ENCODE results near the gene GNA12. TPM values are rescaled to one million over a fixed set of nuclear protein-coding genes. Genes with fewer than 3 reads are reported as not detected.

The GNA12 gene
- total RNA-seq, 4 donors from 2014 or later = 23.3 to 30.5 (median 28.7) TPM

DNA sequence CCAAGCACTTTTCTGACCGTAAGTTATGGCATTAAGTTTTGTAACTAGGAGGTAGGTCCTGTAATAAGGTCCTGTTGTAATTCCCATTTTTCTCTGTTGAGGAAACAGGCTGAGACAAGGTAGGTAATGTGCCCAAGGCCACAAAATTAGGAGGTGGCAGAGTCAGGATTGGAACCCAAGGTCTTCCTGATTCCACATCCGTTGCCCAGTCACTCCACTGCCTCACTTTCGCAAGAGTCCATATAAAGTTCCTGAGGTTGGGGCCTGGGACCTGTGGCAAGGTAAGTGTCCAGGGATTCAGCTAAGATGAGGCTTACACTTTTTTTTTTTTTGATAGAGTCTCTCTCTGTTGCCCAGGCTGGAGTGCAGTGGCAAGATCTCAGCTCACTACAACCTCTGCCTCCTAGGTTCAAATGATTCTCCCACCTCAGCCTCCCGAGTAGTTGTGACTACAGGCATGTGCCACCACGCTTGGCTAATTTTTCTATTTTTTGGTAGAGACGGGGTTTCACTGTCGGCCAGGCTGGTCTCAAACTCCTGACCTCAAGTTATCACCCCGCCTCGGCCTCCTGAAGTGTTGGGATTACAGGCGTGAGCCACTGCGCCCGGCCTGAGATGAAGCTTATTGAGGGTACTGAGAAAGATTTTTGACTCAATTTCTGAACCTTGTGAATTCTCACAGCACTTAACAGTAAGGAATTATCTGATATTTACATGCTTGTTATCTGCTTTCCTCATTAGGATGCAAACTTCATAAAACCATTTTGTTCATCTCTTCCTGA is 20.3 kb upstream of the GNA12 start:
- TF ChIP-seq, protein P1, sequence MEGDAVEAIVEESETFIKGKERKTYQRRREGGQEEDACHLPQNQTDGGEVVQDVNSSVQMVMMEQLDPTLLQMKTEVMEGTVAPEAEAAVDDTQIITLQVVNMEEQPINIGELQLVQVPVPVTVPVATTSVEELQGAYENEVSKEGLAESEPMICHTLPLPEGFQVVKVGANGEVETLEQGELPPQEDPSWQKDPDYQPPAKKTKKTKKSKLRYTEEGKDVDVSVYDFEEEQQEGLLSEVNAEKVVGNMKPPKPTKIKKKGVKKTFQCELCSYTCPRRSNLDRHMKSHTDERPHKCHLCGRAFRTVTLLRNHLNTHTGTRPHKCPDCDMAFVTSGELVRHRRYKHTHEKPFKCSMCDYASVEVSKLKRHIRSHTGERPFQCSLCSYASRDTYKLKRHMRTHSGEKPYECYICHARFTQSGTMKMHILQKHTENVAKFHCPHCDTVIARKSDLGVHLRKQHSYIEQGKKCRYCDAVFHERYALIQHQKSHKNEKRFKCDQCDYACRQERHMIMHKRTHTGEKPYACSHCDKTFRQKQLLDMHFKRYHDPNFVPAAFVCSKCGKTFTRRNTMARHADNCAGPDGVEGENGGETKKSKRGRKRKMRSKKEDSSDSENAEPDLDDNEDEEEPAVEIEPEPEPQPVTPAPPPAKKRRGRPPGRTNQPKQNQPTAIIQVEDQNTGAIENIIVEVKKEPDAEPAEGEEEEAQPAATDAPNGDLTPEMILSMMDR (IDR thresholded peaks at IDR 0.05; ENCODE audit: low read depth) = no peak

DNA sequence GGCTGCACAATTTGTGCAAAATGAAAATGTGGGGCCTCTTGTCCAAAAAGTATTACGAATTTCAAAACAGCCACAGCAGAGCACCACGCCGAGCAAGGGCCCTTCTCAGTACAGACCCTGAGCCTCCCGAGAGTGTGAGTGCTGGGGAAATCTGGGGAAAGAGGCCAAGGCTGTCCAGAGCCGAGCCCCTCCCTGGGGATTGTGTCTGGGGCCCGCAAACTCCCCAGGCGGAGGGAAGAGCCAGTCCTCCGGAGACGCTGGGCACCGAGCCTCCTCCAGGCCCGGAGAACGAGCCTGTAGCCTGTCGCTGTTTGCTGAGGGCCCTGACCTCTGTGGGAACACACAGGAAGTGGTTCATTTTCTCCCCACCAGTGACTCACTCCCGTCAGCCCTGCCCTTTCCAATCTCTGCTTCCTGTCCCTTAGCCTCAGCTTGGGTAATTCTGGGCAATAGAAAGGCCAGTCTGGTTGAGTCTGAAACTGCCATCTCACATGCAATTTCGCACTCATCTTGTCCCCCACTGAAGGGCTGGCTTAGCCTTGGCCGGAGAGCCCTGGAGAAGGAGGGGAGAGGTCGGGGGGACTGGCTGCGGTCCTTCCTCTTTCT is 19.5 kb upstream of the GNA12 start:
- TF ChIP-seq, protein P1 (IDR thresholded peaks at IDR 0.05; ENCODE audit: low read depth) = no peak

- TF ChIP-seq, protein P1 (IDR thresholded peaks at IDR 0.05; ENCODE audit: low read depth) = no peak
These were observed 18.8 kb upstream of the GNA12 start for GRCh38 chr7:2862831-2863361.

DNA sequence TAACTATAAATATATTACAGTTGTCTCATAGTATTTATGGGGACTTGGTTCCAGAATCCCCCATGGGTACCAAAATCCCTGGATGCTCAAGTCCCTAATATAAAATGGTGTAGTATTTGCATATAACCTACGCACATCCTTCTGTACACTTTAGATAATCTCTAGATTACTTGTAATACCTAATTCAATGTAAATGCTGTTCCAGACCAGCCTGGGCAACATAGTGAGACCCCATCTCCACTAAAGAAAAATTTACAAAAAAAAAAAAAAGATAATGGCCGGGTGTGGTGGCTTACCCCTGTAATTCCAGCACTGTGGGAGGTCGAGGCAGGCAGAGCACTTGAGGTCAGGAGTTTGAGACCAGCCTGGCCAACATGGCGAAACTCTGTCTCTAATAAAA is 17.4 kb upstream of the GNA12 start:
- TF ChIP-seq, protein P1 (IDR thresholded peaks at IDR 0.05; ENCODE audit: low read depth) = no peak

- TF ChIP-seq, protein P1 (IDR thresholded peaks at IDR 0.05; ENCODE audit: low read depth) = no peak
These were observed 16.6 kb upstream of the GNA12 start for GRCh38 chr7:2860627-2861133.

DNA sequence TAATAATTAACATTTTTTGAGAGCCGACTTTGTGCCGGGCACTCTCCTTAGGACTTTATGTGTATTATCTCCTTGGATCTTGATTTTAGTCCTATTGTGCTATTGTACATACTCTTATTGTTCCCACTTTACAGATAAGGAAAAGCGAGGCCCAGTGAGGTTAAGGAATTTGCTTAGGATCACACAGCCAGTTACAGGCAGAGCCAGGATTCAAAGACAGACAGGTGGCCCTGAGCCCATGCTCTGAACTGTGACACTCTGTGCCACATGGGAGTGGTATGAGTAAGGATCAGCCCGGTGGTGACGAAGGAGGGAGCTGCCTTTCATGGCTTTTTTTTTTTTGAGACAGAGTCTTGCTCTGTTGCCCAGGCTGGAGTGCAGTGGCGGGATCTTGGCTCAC is 15.8 kb upstream of the GNA12 start:
- TF ChIP-seq, protein P1 (IDR thresholded peaks at IDR 0.05; ENCODE audit: low read depth) = no peak

DNA sequence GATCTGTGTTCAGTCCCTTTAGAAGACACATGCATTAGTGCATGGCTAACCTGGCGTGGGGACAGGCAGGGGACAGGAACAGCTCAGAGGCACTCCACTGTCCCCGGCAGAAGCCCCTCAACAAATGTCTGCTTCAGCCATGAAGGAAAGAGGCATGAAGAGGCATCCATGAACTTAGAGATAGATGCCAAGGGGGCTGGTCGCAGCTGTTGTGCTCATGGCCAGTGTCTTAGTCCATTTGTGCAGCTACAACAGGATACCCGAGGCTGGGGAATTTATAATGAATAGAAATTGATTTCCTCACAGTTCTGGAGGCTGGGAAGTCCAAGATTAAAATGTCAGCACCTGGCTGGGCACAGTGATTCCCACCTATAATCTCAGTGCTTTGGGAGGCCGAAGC is 14.5 kb upstream of the GNA12 start:
- TF ChIP-seq, protein P1 (IDR thresholded peaks at IDR 0.05; ENCODE audit: low read depth) = no peak
